Thoracic aorta (tissue), 2 donors: Measurements from ENCODE around the gene GABRE. TPM values are rescaled to one million over a fixed set of nuclear protein-coding genes. Genes with fewer than 3 reads are reported as not detected.

ENCODE experiments used
- ATAC-seq: fragments of 150-250 bp; one replicate; pipeline ENCODE4 v1.8.0; 2017; ENCODE audit warnings: low read depth; ENCODE audit not compliant: insufficient number of reproducible peaks, low FRiP score
- DNase-seq: peaks from one replicate; pipeline ENCODE4 v3.0.0-alpha.2; 2020; ENCODE audit warnings: low spot score
- H3K27ac ChIP-seq, 2 donors: fragments of 200-600 bp; sonication (generic); 1 replicate in 1 of 2; 2 replicates in 1 of 2; pipeline ENCODE4 v1.5.1; 2016; ENCODE audit warnings: mild to moderate bottlenecking in 2 of 2, moderate library complexity in 2 of 2
- H3K27me3 ChIP-seq: fragments of 200-600 bp; sonication (generic); replicated peaks from 2 replicates; pipeline ENCODE4 v1.6.0; 2016; ENCODE audit warnings: mild to moderate bottlenecking; ENCODE audit not compliant: insufficient read depth
- H3K36me3 ChIP-seq: fragments of 200-600 bp; sonication (generic); one replicate; pipeline ENCODE4 v1.5.1; 2016
- H3K4me1 ChIP-seq, 2 donors: fragments of 200-600 bp; sonication (generic); 1 replicate in 1 of 2; 2 replicates in 1 of 2; pipeline versions ENCODE4 v1.5.1 to v1.6.0; 2016; ENCODE audit warnings: low read depth in 2 of 2, mild to moderate bottlenecking in 1 of 2; ENCODE audit not compliant: control insufficient read depth in 1 of 2
- H3K4me3 ChIP-seq: fragments of 200-600 bp; sonication (generic); 2 replicates; pipeline ENCODE4 v1.5.1; 2016; ENCODE audit warnings: mild to moderate bottlenecking
- H3K9me3 ChIP-seq: fragments of 200-600 bp; sonication (generic); 2 replicates; pipeline ENCODE4 v1.5.1; 2016
- total RNA-seq, 2 donors: library from RNA; depleted of rRNA; stranded (reverse); fragments of >200 nt; gene quantifications; one replicate each; pipeline versions ENCODE4 v1.1.0 to v1.2.3, GENCODE V29; 2016
- TF ChIP-seq, protein P1 (sequence below): fragments of 200-600 bp; sonication (generic); IDR thresholded peaks from one replicate; pipeline ENCODE4 v1.5.1; 2019; ENCODE audit warnings: antibody characterized with exemption

The GABRE gene
- total RNA-seq, 2 donors from 2014 or later = 40.9 to 286 TPM

- peak overlapping the region in 1 of 2 donors; percentile 80 for H3K27ac ChIP-seq
- TF ChIP-seq, protein P1, sequence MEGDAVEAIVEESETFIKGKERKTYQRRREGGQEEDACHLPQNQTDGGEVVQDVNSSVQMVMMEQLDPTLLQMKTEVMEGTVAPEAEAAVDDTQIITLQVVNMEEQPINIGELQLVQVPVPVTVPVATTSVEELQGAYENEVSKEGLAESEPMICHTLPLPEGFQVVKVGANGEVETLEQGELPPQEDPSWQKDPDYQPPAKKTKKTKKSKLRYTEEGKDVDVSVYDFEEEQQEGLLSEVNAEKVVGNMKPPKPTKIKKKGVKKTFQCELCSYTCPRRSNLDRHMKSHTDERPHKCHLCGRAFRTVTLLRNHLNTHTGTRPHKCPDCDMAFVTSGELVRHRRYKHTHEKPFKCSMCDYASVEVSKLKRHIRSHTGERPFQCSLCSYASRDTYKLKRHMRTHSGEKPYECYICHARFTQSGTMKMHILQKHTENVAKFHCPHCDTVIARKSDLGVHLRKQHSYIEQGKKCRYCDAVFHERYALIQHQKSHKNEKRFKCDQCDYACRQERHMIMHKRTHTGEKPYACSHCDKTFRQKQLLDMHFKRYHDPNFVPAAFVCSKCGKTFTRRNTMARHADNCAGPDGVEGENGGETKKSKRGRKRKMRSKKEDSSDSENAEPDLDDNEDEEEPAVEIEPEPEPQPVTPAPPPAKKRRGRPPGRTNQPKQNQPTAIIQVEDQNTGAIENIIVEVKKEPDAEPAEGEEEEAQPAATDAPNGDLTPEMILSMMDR = no peak
Observed at GRCh38 chrX:151973060-151973661, 1.3 kb downstream of the GABRE start.

GRCh38 chrX:151970661-151971060 lies 3.8 kb downstream of the GABRE start:
- H3K9me3 ChIP-seq = no peaks in the 10 kb centered on the region
- TF ChIP-seq, protein P1 = no peak
- H3K36me3 ChIP-seq = no peaks in the 10 kb centered on the region
- ATAC-seq = no peak
- no peaks in the 10 kb centered on the region for H3K27me3 ChIP-seq
- peak overlapping the region in 1 of 2 donors; percentile 30 for H3K27ac ChIP-seq
- peaks cover 0 to 11% of the 10 kb centered on the region in 2 donors for H3K4me1 ChIP-seq
- peak; percentile 11 for DNase-seq
- no peak overlapping the region for H3K4me3 ChIP-seq

More at GRCh38 chrX:151973060-151973661, 1.3 kb downstream of the GABRE start:
- DNase-seq (no peak), ATAC-seq (no peak)
- Histone ChIP-seq H3K9me3 (no peaks in the 10 kb centered on the region), H3K4me3 (peak overlapping the region; percentile 80), H3K36me3 (no peaks in the 10 kb centered on the region), H3K4me1 (peaks cover 0 to 11% of the 10 kb centered on the region in 2 donors), H3K27me3 (no peaks in the 10 kb centered on the region)

DNA sequence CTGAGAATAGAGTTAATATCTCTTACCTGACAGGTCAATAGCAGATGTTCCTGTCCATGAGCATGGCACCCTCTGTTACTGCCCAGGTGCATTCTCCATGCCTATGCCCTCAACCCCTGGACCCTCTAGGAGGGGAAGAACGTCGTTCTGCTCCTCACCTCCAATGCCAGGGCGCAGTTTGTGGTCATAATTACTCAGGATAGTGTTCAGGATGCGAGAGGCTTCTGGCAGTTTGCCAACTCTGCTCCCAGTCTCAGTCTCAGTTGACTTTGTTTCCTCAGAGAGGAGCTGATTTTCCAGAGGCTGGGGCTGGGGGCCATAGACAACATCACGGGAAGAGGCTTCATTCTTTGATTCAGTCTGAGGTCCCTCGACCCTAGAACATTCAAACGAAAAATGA lies 4.4 kb downstream of the GABRE start:
- Histone ChIP-seq H3K9me3 (no peaks in the 10 kb centered on the region), H3K36me3 (no peaks in the 10 kb centered on the region), H3K27me3 (no peaks in the 10 kb centered on the region), H3K4me1 (peaks cover 0 to 11% of the 10 kb centered on the region in 2 donors), H3K27ac (peak overlapping the region in 1 of 2 donors; percentile 30), H3K4me3 (no peak overlapping the region)
- DNase-seq (no peak), ATAC-seq (no peak)
- TF ChIP-seq, protein P1 = no peak

DNA sequence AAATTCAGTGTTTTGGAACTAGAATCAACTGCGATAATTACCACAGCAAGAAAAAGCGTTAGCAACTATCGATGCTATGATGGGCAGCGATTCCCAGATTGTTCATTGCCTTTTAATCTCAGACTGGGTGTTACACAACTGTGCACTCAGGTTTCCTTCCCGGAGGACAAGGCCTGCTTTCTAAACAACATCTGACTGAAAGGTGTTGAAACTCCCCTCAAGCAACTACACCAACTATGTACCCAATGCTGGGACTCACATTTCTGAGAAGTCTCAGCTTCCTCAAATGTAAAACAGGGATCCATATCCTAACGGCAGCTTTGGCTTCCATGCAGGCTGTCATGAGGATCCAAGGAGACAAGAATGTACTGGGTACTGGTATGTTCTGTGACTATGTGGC lies 8.2 kb downstream of the GABRE start:
- no peaks in the 10 kb centered on the region for H3K27me3 ChIP-seq
- H3K9me3 ChIP-seq = no peaks in the 10 kb centered on the region
- TF ChIP-seq, protein P1 = no peak
- H3K4me1 ChIP-seq = peaks cover 0 to 5% of the 10 kb centered on the region in 2 donors
- no peak for ATAC-seq
- H3K36me3 ChIP-seq = no peaks in the 10 kb centered on the region
- DNase-seq = no peak
- no peak overlapping the region for H3K4me3 ChIP-seq
- no peak overlapping the region for H3K27ac ChIP-seq

DNA sequence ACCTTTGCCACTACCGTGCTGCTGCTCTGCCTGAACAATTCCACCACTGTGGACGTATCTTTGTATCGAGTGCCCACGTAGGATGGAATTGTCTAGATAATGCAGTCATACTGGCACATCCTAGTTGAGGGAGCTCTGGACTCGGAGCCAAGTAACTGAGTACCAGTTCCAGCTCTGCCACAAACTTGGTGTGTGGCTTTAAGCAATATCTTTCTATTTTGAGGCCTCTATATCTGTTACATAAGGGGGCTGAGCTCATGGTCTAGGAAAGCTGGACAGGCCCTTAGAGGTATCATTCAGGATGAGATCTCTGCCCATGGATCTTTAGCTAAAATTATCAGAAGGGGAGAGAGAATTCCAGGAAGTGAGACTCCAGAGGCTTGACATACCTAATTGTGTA lies 12.4 kb downstream of the GABRE start:
- no peak for DNase-seq
- no peak for ATAC-seq
- no peaks in the 10 kb centered on the region for H3K4me1 ChIP-seq
- H3K27ac ChIP-seq = no peak overlapping the region
- H3K27me3 ChIP-seq = no peaks in the 10 kb centered on the region
- no peaks in the 10 kb centered on the region for H3K36me3 ChIP-seq
- TF ChIP-seq, protein P1 = no peak
- no peaks in the 10 kb centered on the region for H3K9me3 ChIP-seq
- H3K4me3 ChIP-seq = no peak overlapping the region
